HG03280 (cell line): ENCODE data around the gene PRXL2B.
"Not testable (repeated sequence)": the region's sequence is repeated elsewhere in the genome, so short reads cannot be mapped to it uniquely, and the experiment has no call there.

Source experiments
- ATAC-seq: cut with Tn5 transposase; IDR thresholded peaks from one replicate; pipeline ENCODE4 v1.9.1; 2021; ENCODE audit warnings: mild to moderate bottlenecking, moderate library complexity; ENCODE audit not compliant: unreplicated experiment

The PRXL2B gene

DNA sequence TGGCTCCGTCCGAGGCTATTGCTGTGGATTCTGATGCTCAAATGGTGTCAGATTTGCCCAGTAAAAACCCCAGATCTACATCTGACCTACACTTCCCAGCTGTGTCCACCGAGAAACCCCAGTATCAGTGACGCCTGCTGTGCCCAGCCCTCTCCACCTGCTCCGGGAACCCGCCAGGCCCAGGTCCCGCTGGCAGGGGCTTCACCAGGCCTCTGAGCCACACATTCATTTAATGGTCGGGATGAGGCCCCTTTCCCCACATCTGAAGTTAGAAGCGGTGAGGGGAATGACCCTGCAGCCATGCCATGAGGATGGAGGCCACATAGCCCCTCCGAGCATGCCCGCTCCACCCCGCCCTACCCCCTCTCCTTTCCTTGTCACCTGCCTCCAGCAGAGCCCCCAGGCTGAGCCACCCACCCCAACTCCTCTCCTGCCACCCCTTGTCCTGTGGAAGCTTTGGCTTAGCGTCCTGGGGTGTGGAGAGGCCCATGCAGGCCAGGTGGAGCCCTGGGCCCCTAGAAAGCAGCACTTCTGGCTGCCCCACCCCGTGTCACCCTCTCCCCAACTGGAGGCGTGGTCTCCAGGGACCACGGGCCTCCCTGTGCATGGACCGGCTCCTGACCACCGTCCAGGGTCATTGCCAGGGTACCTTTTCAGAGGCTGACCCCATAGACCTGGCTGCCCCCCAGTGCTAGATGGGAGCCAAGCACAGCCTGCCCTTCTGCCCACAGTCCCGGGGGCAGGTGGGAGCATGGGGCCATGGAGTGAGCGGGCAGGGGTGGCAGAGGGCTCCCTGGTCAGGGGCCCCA, 22.4 kb upstream of the PRXL2B start:
- no peak for ATAC-seq

DNA sequence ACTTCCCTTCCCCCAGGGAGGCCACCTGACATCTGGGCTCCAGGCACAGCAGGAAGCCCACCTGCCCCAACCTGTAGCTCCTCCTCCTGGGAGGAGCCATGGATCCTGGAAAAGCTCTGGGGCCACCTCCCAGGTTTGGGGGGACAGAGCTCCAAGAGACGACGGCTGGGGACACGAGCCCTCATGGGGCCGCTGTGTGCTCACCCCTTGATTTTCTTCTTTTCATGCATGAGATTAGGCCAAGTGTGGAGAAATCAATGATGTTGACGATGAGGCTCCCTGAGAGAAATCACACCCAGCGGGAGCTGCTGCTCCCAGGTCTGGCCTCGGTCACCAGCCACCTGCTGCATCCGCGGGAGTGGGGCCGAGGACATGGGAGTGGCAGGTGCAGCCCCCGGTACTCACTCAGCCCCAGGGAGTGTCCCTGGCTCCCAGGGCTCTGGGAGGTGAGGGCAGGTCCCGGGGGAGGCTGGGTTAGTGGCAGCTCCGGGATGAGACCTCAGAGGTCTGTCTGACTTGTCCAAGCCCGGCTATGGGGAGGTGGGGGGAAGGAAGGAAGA, 21.7 kb upstream of the PRXL2B start:
- no peak for ATAC-seq

GRCh38 chr1:2566101-2567045, 20.2 kb upstream of the PRXL2B start:
- ATAC-seq = no peak

- ATAC-seq = no peak
Measured at GRCh38 chr1:2567083-2567679, 19.4 kb upstream of the PRXL2B start.

DNA sequence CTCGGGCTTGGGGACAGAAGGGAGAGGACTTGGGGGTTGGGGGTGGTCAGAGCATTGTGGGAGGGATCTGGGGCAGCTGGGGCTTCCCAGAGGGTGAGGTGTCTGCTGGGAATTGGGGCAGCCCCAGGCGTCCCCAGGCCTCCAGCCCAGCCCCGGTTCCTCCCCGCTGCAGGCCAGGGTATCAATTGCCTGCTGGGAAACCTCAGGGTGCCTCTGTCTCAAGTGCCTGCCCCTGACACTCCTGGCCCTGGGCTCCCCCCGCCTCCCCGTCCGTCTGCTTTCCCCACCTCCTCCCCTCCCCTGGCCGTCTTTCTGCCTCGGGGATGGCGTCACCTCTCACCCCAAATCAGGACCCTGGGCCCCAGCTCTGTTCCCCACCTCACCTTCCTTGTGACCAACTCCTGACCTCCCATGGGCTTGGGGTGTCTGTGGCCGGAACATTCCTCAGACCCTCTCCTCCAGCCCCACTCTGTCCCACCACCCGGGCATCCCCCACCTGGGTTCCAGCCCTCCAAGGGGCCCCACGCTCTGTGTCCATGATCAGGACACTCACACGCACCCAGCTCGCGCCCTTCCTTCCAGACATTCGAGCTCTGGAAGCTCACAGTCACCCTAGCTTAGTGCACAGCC, 18.3 kb upstream of the PRXL2B start:
- not testable (repeated sequence) for ATAC-seq

DNA sequence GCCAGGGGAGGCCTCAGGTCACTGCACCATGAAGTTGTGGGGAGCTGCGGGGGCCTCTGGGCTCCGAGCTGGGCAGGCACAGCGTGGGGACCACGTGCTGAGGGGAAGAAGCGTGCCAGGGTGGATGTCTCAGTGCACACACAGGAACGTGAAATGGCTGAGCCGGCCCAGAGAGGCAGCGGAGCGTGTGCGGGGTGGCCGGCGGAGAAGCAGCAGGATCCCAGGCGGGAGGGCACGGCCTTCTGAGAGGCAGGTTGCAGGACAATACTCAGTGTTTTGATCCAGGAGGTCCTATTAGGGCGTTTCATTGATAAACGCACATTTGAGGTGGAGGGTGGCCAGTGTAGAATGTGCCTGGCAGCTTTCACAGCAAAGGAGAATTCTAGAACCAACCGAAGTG, 17.5 kb upstream of the PRXL2B start:
- ATAC-seq = no peak

- not testable (repeated sequence) for ATAC-seq
Measured at GRCh38 chr1:2569703-2570102, 16.9 kb upstream of the PRXL2B start.

DNA sequence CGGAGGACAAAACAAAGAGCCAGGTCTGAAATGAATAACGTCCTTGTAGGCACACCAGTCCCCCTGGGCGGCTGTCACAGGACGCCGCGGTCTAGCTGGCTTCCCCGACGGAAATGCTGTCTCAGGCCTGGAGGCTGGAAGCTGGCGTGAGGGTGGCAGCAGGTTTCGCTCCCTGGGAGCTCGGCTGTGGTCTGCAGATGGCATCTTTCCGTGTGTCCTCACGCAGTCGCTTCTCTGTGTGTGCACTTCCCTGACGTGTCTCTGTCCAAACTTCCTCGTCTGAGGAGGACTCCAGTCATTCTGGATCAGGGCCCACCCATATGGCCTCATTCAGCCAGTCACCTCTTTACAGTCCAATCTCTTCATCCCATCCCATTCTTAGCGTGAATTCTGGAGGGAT, 16.2 kb upstream of the PRXL2B start:
- ATAC-seq = no peak

GRCh38 chr1:2571348-2571747, 15.2 kb upstream of the PRXL2B start:
- no peak for ATAC-seq

DNA sequence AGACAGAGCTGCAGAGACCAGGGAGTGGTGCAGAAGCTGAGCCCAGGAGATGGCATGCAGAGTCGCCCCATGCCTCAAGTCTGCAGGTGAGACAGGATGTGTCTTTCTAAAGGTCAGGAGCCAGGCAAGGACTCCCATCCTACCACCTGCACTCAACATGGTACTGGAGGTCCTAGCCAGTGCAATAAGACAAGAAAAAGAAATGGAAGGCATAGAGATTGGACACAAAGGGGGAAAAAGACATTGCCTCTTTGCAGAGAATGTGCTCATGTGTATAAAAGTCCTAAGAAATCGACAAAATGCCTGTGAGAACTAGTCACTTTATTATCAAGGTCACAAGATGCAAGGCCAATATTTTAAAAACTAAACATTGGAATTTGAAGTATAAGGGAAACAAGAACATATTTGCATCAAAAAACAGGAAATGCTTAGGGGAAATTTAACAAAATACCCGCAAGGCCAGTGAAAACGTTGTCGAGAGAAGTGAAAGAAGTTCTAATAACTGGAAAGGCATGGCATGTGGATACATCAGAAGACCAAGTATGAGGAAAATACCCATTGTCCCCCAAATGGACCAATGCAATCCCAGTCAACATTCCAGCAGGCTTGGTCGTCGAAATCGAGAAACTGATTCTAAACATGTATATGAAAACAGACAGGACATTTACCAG, 13.2 kb upstream of the PRXL2B start:
- no peak for ATAC-seq

- ATAC-seq = no peak
Measured at GRCh38 chr1:2574350-2574749, 12.2 kb upstream of the PRXL2B start.

DNA sequence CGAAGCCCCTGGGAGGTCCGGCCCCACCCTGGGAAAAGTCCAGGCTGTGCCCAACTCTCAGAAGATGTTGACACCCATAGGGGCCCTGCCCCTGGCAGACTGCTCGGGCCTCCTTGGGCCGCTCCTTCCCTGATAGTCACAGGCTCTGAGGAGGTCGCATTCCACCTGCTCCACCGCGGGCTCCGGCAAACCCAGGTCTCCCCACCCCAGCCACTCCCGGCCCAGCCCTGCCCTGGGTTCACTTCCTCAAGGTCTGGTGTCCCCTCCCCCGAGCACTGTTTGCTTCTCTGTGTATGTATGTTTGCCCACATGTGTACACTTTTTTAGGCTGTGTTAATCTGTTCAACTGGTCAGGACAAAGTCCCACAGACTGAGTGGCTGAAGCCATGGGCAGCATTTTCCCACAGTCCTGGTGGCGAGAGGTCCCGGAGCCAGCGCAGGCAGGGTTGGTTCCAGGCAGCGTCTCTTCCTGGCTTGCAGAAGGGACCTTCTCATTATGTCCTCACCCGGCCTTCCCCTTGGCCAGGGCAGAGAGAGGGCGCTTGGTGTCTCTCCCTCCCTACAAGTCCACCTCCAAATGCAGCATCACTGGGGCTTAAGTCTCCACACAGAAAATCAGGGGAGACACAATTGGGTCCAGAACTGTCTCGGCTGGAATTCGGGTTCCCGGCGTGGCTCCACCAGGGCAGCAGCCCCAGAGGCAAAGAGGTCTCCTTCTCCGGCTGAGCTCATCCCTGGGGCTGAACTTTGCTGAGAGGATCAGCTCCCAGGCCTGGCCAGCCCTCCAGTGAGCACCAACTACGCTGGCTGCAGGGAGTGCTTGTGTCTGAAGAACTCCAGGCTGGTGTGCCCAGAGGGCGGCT, 10.5 kb upstream of the PRXL2B start:
- ATAC-seq = no peak

DNA sequence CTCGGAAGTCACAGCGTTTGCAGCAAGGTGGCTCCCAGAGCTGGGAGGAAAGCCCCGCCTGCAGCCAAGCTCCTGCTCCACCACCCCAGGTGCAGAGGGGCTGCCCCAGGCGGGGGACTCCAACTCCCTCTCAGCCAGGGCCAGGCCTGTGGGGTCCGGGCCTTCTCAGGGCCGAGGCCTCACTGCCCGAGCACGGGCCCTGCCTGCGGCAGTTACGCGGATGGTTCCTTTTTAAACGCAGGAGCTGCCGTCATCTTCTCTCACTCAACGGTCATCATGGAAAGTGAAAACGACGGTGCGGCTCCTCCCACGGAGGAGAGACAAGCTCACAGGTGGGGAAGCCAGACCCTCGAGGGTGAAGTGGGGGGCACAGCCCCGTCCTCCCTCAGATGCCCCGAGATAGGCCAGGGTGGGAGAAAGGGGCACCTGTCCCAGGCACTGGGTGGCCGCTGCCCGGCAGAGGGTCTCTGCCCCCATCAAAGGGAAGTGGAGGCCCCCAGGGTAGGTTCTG, 9.0 kb upstream of the PRXL2B start:
- ATAC-seq = peak; percentile 42

GRCh38 chr1:2578758-2579118, 7.8 kb upstream of the PRXL2B start:
- ATAC-seq = no peak

DNA sequence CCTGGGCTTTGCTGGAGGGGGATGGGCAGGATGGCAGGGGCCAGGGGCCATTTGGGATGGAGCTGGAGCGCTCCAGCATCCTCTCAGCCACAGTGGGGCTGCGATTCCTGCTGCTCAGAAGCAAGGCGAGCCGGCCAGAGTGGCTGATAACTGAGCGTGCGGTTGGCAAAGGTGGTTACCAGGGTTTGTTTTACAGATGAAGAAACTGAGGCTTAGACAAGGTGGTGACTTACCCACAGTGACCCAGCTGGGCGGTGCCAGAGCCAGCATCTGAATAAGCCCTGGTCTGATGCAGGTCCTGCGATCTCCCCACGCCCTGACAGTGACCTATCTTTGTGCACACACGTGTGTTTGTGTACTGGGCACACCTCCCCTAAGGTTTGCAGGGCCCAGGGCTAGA, 5.9 kb upstream of the PRXL2B start:
- no peak for ATAC-seq

GRCh38 chr1:2582391-2582790, 4.2 kb upstream of the PRXL2B start:
- ATAC-seq = no peak

GRCh38 chr1:2583331-2583791, 3.2 kb upstream of the PRXL2B start:
- no peak for ATAC-seq

DNA sequence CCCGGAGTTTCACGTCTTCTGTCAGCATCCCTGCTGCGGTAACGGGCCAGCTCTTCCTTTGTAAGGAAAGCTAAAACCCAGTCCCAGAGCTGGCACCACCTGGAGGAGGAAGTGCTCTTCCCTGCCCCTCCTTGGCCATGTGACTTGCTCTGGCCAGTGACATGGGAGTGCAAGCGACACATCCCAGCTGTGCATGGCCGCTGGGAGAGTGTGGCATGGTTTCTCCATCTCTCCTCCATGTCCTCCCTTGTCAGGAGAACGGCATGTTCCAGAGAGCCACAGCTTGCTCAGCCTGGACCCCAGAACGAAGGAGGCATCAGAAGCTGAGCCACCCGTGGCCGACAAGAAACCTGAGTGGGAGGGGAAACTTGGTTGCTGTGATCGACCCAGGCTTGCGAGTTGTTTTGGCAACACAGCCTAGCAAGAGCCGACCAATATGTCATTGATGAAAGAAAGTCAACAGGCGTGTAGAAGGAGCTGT, 2.7 kb upstream of the PRXL2B start:
- ATAC-seq = no peak
